ACHN (cell line): ENCODE results near the gene ARHGEF12.

Source experiments
- DNase-seq: peaks from one replicate; pipeline ENCODE4 v3.0.0-alpha.2; 2015
- in situ Hi-C: cut with HindIII; loops from 2 replicates; pipeline ENCODE4 v1.10.0; 2017; ENCODE audit warnings: low sequenced_read_pairs, low pct_ligation_motif_present, low pct_unique_long_range_greater_than_20kb

The ARHGEF12 gene

DNA sequence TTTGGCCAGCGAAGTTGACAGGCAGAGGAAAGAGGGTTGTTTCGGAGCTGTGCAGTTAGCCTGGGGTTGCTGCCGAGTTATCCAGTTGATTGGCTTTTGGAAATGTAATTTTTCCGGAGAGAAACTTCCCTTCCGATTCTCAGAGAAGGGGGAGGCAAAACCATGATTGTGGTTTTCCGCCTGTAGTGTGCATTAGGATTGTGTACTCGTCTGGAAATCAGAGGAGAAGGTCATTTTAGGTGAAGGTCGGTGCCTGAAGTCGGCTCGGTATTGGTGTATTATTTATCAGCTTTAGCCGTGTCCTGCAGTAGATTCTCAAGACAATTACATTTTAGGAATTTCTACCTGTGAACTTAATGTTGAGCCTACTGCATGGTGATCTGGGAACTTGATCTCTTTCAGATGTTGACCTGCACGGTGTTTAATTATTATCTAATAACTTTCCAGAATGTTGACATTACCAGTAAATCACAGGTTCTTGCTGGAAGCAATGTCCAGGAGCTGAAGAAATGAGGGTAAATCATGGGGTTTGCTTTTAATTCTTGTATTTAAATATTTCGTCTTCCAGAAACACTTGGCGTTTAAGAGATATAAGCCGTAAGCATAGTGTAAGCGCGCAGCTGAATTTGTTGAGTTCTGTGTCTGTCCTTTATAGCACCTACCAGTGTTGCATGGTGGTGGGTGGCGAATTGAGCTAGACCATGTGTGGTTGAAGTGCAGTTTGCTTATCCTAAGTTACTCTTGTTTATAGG, 1.3 kb downstream of the ARHGEF12 start:
- DNase-seq = peak; percentile 71
- in situ Hi-C loops = no loop called here

DNA sequence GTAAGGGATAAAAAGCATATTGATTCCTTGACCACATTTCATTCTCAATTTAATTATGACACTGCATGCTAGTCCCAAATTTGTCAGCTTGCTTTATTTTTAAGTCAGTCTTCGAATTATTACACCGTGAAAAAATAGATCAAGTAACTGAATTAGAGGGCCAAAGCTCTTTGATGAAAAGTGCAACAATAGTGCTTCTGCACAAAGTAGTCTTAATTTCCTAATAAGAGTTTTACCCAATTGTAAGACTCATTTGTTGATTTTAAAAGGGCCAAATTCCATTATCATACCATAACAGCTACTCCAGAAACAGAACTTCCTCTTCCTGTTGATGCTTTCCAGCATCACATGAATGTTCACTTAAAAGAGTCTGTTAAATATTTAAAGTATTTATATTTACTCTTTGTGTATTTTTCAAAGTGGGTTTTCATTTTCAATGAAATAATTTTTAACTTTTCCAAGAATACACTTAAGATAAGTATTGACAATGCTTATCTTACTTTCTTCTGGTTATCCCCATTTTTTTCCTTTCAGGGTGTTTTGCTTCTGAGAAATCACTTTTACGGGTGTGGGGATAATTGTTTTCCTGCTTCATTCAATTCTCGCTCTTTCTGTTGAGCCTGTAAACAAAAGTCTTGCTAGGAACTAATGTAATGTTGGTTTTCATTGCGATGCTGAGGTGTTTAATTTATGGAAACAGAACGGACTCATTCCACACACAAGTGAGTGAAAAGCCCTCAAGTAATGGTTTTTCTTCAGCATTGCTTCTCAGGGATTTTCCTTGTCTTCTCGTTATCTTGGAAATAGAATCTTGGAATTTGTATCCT, 2.1 kb downstream of the ARHGEF12 start:
- peak; percentile 9 for DNase-seq
- in situ Hi-C loops = no loop called here

DNA sequence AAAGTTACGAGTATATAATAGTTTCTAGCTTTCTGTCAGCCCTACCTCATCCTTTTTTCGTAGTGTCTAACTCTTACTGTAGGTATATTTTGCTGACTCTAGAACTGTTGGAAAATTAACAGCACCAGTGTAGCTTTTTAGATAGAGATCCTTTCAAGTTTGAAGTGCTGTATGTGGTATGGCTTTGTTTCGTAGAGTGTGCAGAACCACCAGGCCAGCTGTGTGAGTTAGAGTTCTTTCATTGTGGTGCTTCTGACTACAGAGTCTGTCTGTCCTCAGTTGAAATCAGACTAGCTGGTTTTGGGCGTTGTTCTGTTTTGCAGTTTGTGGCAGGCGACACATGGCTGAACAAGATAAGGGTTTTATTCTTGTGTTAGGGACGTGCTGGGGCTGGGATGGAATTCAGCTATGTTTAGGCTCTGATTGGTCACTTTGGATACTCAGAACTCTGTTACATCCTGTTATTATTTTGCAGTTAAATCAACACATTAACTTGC, 3.2 kb downstream of the ARHGEF12 start:
- in situ Hi-C loops = no loop called here
- peak; percentile 31 for DNase-seq

DNA sequence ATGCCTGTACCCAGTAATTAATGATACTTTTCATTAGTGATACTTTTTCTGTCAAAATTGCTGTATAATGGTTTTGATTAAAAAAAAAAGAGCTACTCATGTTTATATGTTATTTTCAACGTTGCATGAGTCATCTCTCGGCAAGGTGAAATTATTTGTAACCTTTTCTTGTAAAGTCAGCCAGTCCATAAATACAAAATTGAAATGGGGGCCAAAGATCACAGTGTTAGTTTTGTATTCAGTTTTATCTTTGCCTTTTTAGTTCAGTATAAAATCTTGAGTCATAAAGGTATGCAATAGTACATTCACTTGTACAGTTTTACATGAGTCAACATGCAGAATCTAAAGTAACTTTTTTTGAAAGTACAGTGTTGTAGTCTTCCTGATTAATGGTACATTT, 4.3 kb downstream of the ARHGEF12 start:
- in situ Hi-C loops = no loop called here

DNA sequence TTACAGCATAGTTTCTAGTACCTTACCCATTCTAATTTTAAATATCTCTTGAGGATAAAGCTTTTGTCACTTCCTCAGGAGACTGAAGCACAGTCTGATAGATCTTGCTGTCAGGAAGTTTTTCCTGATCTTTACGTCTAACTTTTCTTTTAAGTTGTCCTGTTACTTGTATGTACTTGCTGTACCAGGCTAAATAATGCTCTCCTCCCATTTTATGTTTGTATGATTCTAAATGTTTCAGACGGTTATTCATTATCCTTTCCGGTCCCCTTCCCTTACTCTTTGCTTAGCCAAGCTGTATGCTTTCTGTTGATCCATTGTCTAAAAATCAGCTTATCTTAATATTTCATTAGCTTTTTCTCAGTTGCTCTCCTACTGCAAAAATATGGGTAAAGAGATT, 6.0 kb downstream of the ARHGEF12 start:
- DNase-seq = no peak
- in situ Hi-C loops = no loop called here

More for the DNA sequence above, 4.3 kb downstream of the ARHGEF12 start:
- DNase-seq = no peak

DNA sequence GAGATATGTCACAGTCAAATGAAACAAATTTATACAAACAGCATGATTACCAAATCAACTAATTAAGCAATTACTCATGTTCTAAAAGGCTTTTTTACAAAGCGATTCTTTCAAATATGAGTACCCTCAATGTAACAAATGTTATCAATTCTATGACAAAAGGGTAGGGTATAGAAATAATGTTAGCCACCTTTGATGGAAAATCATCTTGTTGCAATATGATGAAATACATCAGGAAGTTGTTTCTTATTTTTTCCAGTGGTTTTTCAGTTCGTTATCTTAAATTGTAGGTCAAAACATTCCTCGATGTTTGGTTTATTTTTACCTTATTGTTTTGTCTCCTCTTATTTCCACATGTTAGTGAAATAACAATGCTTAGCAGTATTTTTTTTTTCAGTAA, 6.5 kb downstream of the ARHGEF12 start:
- DNase-seq = no peak
- in situ Hi-C loops = no loop called here

DNA sequence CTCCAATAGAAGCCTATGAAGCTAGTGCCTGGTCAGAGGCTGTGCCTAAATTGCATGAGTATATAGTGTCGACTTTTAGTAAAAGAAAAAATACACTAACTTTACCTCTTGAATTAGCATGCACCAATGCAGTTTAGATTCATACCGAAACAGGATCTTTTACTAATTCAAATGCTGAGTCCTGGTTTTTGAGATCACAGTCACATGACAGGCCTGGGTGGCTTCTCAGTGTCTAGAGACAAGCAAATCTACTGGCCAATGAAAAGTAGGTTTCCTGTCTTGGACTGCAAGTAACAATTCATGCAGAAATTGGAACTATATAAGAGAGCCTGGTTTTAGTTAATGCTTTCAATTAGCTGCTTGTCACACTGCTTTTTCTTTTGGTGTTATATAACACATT, 7.2 kb downstream of the ARHGEF12 start:
- in situ Hi-C loops = no loop called here
- no peak for DNase-seq

DNA sequence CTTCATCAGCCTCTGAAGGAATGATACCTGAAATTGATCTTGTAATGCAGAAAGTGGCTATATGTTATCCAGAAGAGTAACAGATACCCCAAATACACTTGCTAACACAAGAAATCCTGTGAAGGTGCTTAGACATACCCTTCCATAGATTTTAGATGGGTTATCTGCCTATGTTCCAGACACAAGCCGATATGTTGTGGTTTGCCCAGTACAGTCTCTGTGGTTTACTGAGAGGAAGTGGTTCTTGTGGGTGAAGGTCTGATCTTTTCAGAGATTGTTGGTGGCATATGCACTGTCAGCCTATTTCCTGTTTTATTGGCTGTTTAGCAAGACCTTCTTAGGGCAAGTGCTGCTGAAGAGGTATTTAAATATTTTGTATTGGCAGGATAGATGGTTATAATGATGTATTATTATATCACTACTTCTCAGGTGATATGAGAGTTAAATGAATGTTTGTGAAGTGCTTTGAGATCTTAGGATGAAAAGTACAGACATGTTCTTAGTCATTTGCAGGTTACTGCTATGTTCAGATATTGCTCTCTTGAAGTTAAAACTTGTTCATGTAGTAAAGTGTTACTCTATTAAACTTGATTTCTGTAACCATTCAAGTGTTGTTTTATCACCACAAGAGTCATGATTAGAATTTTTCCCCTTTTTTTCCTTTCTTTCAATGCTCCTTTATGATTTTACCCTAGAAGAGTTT, 8.2 kb downstream of the ARHGEF12 start:
- in situ Hi-C loops = no loop called here
- peak; percentile 64 for DNase-seq

DNA sequence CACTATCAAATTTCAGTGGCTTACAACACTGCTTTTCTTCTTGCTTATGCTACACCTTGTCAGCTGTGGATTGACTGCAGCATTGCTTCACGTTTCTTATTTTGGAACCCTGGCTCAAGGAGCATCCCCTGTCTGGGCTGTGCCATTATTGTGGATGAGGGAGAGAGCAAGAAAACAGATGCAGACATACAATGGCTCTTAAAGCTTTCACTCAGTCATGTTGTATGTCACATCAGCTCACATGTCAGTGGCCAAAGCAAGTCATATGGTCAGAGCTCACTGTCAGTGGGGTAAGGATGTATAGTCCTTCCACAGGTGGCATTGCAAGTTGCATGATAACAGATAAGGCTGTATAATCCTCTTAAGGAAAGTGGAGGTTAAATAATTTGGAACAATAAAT, 10.0 kb downstream of the ARHGEF12 start:
- in situ Hi-C loops = no loop called here
- no peak for DNase-seq

DNA sequence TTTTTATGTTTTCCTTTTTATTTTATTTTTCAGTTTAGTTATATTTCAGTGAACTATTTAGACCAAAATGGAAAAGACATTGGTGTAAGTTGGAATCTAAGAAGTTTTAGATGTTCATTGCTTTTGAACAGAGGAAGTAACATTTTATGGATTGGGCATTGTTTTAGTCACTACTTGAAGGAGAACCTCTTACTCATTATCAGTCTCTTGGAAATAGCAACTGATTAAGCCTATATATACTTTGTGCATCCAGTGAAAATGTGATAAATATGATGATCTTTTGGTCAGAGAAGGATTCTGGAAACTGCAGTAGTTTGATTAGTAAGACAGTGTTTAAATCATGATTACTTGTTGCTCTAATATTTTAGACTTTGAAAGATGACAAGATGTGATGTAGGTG, 14.4 kb downstream of the ARHGEF12 start:
- no peak for DNase-seq
- in situ Hi-C loops = no loop called here

DNA sequence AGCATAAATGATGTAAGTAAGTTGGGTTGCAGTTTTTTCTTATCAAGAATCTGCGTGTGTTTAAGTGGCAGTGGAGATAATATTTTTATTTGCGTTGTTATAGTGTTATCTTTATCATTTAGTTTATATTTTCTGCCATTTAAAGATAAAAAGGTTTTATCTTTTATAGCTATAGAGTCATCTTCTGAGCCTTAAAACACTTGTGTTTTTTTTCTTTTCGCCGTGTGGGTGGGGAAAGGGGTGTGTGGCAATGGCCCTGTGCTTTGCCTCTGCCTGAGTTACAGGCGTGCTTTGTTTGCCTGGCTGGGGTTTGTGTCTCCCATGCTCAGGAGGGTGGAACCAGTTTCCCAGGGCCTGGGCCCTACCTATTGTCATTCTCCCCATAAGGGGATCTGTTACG, 16.2 kb downstream of the ARHGEF12 start:
- in situ Hi-C loops = no loop called here

DNA sequence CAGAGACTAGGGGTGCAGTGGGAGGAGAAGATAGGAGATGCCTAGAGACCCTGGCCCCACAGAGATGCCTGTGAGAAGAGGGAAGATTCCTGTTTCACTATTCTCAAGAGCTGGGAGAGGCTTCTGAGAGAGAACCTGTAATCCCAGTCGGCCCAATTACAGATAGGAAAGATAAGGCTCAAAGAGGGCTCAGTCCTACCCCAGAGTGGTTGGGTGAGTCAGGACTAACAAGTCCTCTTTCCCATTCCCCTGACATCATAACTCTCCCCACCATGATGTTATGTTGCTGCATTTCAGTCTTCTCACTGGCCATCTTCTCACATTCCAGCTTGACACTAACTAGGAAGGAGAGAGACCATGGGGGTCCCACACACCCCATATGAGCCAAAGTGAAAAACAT, 17.9 kb downstream of the ARHGEF12 start:
- DNase-seq = no peak
- in situ Hi-C loops = no loop called here

More for the DNA sequence above, 16.2 kb downstream of the ARHGEF12 start:
- DNase-seq = no peak

DNA sequence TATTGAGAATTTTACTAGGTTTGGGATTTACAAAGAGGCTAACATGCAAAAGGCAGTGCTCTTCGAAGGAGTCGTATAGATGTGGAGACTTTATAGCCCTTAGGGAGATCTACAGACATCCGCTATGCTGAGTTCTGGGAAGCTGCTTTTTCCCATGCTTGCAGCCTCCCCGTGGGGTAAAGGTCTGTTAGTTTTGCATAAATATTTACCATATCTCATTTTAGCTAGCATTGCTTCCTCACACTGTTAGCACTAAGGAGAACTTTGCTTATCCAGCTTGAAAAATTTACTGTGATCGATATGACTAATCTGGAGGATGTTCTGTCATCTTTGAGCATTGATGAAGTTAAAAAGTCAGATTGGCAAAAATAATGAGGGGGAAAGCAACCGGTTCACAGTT, 18.6 kb downstream of the ARHGEF12 start:
- in situ Hi-C loops = no loop called here
- DNase-seq = no peak

DNA sequence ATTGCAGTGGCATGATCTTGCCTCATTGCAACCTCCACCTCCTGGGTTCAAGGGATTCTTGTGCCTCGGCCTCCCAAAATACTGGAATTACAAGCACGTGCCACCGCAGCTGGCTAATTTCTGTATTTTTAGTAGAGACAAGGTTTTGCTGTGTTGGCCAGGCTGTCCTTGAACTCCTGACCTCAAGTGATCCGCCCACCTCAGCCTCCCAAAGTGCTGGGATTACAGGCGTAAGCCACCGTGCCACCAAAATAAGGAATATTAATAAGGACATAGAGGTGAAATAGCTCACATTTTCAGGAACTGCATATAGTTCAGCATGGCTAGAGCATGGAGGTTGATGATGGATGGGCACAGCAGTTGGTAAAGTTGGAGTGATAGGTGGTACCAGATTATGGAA, 21.4 kb downstream of the ARHGEF12 start:
- DNase-seq = no peak
- in situ Hi-C loops = no loop called here

DNA sequence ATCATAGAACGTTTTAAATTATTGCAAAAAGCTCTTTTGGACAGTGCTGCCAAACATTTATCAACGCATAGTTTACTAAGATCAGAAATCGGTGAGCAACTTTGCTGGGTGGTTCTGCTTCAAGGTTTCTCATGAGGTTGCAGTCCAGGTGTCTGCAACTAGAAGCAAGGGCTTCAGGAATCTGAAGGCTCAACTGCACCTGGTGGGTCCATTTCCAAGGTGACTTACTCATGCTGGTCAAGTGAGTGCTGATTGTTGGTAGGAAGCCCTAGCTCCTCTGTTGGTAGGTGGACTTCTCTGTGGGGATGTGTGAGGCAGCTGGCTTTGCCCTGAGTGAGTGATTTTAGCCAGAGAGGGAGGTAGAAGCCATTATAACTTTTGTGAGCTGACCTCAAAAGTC, 22.5 kb downstream of the ARHGEF12 start:
- DNase-seq = no peak
- in situ Hi-C loops = no loop called here

DNA sequence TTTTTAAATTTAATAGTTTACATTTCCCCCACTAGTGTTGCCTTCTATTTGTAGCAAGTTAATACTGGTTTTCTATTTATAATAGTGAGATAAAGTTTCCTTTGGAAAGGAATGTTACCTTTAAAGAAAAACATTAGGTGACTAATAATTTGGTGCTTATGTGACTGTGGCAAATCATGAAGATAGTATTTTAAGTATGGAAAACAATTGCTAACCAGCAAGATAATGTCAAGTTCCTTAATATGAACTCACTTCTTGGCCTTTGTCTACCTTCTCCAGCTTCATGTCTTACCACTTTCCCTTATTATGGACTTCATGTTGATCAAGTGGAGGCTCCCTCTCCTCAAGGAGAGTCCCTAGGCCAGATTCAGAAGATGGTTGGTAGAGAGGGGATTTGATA, 27.2 kb downstream of the ARHGEF12 start:
- in situ Hi-C loops = no loop called here
- DNase-seq = no peak

DNA sequence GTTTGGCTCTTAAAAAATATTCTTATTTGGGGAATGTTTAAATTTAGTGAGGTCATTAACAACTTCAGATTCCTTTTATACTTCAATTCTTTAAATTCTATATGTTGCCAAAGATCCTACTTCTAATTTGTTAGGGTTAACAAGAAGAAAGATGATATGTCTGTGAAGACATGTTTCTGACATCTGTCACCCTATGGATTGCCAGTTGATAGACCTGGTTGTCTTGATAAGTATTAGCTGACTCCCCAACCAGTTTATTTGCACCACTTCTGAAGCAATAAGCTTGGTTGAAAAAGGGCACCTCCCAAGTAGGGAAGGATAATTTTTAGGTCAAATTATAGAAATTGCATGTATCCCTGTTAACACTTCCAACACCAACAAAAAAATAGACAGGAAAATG, 29.3 kb downstream of the ARHGEF12 start:
- no peak for DNase-seq
- in situ Hi-C loops = no loop called here

DNA sequence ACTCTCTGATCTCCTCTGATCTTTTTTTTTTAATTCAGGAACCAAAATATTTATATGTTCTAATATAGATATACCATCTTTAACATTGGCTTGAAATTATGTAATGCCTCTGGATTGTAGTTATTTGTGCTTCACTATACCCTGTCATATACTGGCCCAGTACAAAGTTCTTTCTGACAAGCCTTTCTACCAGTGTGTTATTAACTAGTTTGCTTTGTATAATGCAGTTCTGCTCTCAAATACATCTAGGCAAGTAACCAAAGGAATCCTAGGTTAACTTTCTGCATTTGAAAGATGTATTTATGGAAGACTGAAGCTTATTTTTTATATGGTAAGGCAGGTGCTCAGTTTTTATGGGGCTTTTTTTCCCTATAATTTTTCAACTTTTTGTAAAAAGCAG, 36.1 kb downstream of the ARHGEF12 start:
- in situ Hi-C loops = no loop called here
- no peak for DNase-seq

DNA sequence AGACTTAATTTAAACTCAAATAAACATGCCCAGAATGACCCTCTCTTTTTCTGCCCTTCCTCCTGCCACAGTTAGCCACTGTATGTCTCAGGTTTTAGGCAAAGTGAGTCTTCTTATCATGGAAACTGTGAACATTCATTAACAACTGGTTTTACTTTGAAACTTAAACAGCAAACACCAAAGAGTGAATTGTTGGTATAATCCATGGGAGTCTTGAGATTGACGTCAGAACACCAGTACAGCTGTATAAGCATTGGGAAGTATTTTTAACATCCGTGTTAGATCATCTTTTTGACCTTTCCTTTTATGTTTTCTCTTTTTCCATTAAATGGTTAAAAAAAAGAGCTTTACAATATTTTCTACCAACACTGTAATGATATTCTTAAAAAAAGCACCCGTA, 38.9 kb downstream of the ARHGEF12 start:
- in situ Hi-C loops = no loop called here
- no peak for DNase-seq
